ENCODE results near the gene SCUBE3.

DNA sequence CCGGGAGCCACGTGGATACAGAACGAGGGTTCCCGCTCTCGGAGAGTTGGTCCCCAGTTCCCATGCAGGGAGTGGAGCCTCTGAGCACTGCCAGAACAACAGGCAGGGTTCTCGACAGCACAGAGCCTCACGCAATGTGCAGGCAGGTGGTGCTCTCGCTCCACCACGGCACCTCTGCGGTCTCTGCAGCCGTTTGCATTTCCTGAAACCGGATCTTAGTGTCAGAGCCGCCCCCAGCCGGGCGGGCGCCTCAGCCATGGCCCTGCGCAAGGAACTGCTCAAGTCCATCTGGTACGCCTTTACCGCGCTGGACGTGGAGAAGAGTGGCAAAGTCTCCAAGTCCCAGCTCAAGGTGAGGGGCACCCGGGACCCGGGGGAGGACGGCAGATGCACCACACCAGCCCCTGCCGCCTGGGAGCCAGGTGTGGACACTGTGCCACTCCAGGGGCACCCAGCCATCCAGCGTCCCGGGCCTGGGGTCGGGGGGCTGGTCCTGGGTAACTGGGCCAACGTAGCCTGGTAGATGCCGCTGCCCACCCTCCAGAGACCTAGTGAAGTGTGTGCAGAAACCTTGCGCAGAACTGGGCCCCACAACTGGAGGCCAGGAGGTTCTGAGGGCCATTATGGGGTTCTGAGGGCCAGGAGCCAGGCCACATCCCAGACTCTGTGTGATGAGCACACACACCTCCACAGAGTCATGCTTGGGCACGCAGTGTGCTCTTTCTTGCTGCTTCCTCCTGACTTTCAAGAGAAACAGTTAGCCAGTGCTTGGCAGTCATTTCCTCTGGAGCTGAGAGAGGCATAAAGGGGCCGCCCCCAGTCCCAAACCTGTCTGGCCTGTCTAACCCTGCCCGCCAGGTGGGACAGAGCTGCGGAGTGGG is 84.1 kb downstream of the SCUBE3 start, which contains the start of gene DEF6:
- no peak for TF ChIP-seq POLR2A (IDR thresholded peaks at IDR 0.05)
- TF ChIP-seq, protein P1, sequence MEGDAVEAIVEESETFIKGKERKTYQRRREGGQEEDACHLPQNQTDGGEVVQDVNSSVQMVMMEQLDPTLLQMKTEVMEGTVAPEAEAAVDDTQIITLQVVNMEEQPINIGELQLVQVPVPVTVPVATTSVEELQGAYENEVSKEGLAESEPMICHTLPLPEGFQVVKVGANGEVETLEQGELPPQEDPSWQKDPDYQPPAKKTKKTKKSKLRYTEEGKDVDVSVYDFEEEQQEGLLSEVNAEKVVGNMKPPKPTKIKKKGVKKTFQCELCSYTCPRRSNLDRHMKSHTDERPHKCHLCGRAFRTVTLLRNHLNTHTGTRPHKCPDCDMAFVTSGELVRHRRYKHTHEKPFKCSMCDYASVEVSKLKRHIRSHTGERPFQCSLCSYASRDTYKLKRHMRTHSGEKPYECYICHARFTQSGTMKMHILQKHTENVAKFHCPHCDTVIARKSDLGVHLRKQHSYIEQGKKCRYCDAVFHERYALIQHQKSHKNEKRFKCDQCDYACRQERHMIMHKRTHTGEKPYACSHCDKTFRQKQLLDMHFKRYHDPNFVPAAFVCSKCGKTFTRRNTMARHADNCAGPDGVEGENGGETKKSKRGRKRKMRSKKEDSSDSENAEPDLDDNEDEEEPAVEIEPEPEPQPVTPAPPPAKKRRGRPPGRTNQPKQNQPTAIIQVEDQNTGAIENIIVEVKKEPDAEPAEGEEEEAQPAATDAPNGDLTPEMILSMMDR (IDR thresholded peaks at IDR 0.05): peak; percentile 54 to 64 (median 54)
